Ishikawa (cell line): ENCODE data around the gene SGCG.

ENCODE experiments used
- CREB1 ChIP-seq: IDR thresholded peaks from 2 replicates; pipeline ENCODE4 v1.6.1; 2012; ENCODE audit warnings: low read depth
- EGR1 ChIP-seq: IDR thresholded peaks from 2 replicates; pipeline ENCODE4 v1.6.1; 2012
- EP300 ChIP-seq: IDR thresholded peaks from 2 replicates; pipeline ENCODE4 v1.6.1; 2012; ENCODE audit warnings: borderline replicate concordance
- NFIC ChIP-seq: IDR thresholded peaks from 2 replicates; pipeline ENCODE4 v1.6.1; 2012
- RAD21 ChIP-seq: IDR thresholded peaks from 2 replicates; pipeline ENCODE4 v1.6.1; 2012; ENCODE audit warnings: low read depth
- REST ChIP-seq: IDR thresholded peaks from 2 replicates; pipeline ENCODE4 v1.6.1; 2012; ENCODE audit warnings: low read depth, mild to moderate bottlenecking
- TCF12 ChIP-seq: IDR thresholded peaks from 2 replicates; pipeline ENCODE4 v1.6.1; 2012; ENCODE audit warnings: low read depth
- TEAD4 ChIP-seq: IDR thresholded peaks from 2 replicates; pipeline ENCODE4 v1.6.1; 2012
- YY1 ChIP-seq: IDR thresholded peaks from 2 replicates; pipeline ENCODE4 v1.6.1; 2012; ENCODE audit warnings: low read depth

- TF ChIP-seq RAD21 (no peak), EP300 (no peak), REST (no peak), TEAD4 (no peak), CREB1 (no peak), YY1 (no peak), EGR1 (no peak), TCF12 (no peak), NFIC (no peak)
Observed at GRCh38 chr13:23325191-23325590, 144.4 kb downstream of the SGCG start.
